ENCODE measurements around the gene ANKRD42. TPM values are rescaled to one million over a fixed set of nuclear protein-coding genes. Genes with fewer than 3 reads are reported as not detected.
A peak's percentile ranks its signal among the peaks of the same experiment; 100 is the strongest.

The ANKRD42 gene
- total and polyA plus RNA-seq, 9 of the 15 experiments (the other 6 are each of a cell fraction or from before 2014, with no cell fraction given), result 2.8 to 9.1 (median 6.1) TPM

GRCh38 chr11:83151274-83151977 lies 42.1 kb upstream of the ANKRD42 start (continued):
- no peak for TF ChIP-seq E2F6 (IDR thresholded peaks at IDR 0.05; ENCODE audit: borderline replicate concordance in 1 of 2, extremely low read depth in 1 of 2, insufficient read depth in 1 of 2, insufficient read length in 1 of 2, low read depth in 1 of 2, low read length in 1 of 2, poor library complexity in 1 of 2, severe bottlenecking in 1 of 2)
- TF ChIP-seq BRD4 (IDR thresholded peaks at IDR 0.05), result no peak
- peak; percentile 60; the same call in 1 of the 2 replicates for TF ChIP-seq SMARCC2 (IDR thresholded peaks at IDR 0.05; ENCODE audit: low read depth)
- TF ChIP-seq ZNF197 (CRISPR knock-in tag; IDR thresholded peaks at IDR 0.05; ENCODE audit: low read depth), result no peak
- TF ChIP-seq SIRT6 (IDR thresholded peaks at IDR 0.05; ENCODE audit: low read depth, low read length), result no peak
- TF ChIP-seq PTRF (tag; IDR thresholded peaks at IDR 0.05), result no peak
- TF ChIP-seq, protein P1, sequence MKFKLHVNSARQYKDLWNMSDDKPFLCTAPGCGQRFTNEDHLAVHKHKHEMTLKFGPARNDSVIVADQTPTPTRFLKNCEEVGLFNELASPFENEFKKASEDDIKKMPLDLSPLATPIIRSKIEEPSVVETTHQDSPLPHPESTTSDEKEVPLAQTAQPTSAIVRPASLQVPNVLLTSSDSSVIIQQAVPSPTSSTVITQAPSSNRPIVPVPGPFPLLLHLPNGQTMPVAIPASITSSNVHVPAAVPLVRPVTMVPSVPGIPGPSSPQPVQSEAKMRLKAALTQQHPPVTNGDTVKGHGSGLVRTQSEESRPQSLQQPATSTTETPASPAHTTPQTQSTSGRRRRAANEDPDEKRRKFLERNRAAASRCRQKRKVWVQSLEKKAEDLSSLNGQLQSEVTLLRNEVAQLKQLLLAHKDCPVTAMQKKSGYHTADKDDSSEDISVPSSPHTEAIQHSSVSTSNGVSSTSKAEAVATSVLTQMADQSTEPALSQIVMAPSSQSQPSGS (CRISPR knock-in tag; IDR thresholded peaks at IDR 0.05), result no peak
- TF ChIP-seq SOX6 (IDR thresholded peaks at IDR 0.05), result 0 out of 2 replicates have a peak, but pooled peaks have one; percentile 46
- no peak for TF ChIP-seq MYNN (IDR thresholded peaks at IDR 0.05)
- no peak for TF ChIP-seq MYNN (CRISPR knock-in tag; IDR thresholded peaks at IDR 0.05)
- no peak for TF ChIP-seq TFAM (CRISPR knock-in tag; conservative IDR thresholded peaks at IDR 0.05)
- no peak for TF ChIP-seq ZNF23 (CRISPR knock-in tag; IDR thresholded peaks at IDR 0.05)
- TF ChIP-seq ZC3H8 (IDR thresholded peaks at IDR 0.05), result no peak
- TF ChIP-seq ZNF75A (CRISPR knock-in tag; IDR thresholded peaks at IDR 0.05), result no peak
- TF ChIP-seq MECOM (CRISPR knock-in tag; IDR thresholded peaks at IDR 0.05), result 0 out of 2 replicates have a peak, but pooled peaks have one; percentile 23
- no peak for TF ChIP-seq ZBTB17 (CRISPR knock-in tag; IDR thresholded peaks at IDR 0.05)
- TF ChIP-seq BMI1 (IDR thresholded peaks at IDR 0.05; ENCODE audit: low read length), result no peak
- TF ChIP-seq KAT2B (IDR thresholded peaks at IDR 0.05; ENCODE audit: low read depth, low read length), result no peak
- no peak for TF ChIP-seq HMG20B (CRISPR knock-in tag; IDR thresholded peaks at IDR 0.05)
- TF ChIP-seq ZNF263 (CRISPR knock-in tag; IDR thresholded peaks at IDR 0.05; ENCODE audit: borderline replicate concordance), result no peak
- TF ChIP-seq ZNF253 (CRISPR knock-in tag; conservative IDR thresholded peaks at IDR 0.05), result no peak
- TF ChIP-seq ZNF384 (IDR thresholded peaks at IDR 0.05; ENCODE audit: low read depth, low read length), result peak; percentile 72
- TF ChIP-seq, protein P2, sequence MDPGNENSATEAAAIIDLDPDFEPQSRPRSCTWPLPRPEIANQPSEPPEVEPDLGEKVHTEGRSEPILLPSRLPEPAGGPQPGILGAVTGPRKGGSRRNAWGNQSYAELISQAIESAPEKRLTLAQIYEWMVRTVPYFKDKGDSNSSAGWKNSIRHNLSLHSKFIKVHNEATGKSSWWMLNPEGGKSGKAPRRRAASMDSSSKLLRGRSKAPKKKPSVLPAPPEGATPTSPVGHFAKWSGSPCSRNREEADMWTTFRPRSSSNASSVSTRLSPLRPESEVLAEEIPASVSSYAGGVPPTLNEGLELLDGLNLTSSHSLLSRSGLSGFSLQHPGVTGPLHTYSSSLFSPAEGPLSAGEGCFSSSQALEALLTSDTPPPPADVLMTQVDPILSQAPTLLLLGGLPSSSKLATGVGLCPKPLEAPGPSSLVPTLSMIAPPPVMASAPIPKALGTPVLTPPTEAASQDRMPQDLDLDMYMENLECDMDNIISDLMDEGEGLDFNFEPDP (CRISPR knock-in tag; IDR thresholded peaks at IDR 0.05), result no peak
- no peak for TF ChIP-seq RBM15 (IDR thresholded peaks at IDR 0.05; ENCODE audit: insufficient read depth, low read length)
- no peak for TF ChIP-seq KAT8 (IDR thresholded peaks at IDR 0.05; ENCODE audit: low read depth)
- TF ChIP-seq NFYB (IDR thresholded peaks at IDR 0.05; ENCODE audit: extremely low read depth, insufficient read length), result no peak
- TF ChIP-seq MAFK (IDR thresholded peaks at IDR 0.05; ENCODE audit: low read length), result no peak
